DMS53 treated with DMSO at 0.1 percent for 48 hours (cell line): ENCODE measurements around the gene HPSE2.
"Not testable (repeated sequence)": the region's sequence is repeated elsewhere in the genome, so short reads cannot be mapped to it uniquely, and the experiment has no call there.

ENCODE experiments used
- DNase-seq: peaks from one replicate; lab custom pipeline; 2025; ENCODE audit not compliant: unreplicated experiment; lab: John Stamatoyannopoulos, UW

Gene HPSE2

DNA sequence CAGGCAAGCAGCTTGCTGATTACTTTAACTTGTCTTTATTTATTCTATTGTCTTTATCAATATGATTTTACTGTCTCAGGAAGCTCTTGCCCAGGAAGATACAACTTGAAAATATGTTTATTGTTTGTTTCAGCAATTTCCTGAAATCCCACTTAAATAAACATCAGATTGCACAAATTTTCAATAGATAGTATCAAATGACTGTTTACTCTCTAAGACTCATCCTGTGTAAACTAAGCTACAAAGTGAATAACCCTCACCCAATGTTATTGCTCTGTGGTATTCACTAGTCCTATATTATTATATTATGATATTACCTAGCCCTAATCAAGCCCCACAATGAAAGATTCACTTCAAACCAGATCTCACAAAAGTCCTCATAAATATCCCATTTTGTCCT, 658.5 kb downstream of the HPSE2 start:
- DNase-seq = peak; percentile 86

DNA sequence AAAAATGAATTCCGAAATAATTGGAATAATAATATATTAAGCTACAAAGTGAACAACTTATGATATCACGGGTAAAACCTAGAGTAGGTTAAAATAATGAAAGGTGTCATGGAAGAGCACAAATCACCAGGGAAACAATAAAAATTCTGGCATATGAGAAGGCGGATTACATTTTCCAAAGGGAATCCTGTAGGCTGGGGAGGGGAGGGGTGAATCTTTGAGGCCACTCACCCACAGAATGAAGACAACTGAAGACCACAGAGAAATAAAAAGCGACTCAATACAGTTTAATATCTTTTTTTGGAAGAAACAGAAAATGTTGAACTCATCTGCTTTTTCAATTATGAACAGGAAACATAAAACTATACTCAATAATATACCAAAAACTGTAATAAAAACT, 659.6 kb downstream of the HPSE2 start:
- no peak for DNase-seq

DNA sequence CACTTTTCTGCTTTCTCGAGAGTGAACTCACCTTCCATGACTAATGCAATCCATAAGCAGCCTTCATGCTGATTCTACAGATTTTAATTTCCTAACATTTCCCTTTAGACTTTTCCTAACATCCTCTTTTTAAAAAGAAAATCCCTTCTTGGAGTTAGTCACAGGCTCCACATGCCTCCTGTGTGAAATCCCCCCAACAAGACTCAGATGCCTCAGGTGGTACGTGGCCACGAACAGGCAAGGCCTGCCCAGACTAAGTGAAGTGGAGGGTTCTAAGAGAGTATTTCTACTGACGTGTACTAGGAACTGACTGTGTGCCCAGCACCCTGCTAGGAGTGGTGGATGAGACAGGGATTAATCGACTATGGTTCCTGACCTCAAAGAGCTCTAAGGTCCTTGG, 663.1 kb downstream of the HPSE2 start:
- DNase-seq = no peak

DNA sequence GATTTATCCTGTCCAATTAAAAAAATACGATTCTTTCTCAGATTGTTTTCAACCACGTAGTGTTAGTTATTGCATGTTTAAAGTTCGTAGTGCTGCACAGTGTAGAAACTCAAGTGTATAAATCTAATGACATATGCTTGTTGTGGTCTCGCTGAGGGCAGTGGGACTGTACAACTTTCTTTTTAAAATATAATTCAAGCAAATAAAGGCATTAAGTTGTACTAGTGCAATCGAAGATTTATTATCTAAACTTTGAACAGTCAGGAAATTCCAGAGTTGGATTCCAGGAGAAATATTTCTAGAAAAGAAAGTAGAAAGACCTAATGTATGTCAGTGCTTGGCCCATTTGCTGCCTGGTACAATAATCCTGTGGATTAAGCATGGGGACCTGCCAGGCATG, 664.8 kb downstream of the HPSE2 start:
- no peak for DNase-seq

DNA sequence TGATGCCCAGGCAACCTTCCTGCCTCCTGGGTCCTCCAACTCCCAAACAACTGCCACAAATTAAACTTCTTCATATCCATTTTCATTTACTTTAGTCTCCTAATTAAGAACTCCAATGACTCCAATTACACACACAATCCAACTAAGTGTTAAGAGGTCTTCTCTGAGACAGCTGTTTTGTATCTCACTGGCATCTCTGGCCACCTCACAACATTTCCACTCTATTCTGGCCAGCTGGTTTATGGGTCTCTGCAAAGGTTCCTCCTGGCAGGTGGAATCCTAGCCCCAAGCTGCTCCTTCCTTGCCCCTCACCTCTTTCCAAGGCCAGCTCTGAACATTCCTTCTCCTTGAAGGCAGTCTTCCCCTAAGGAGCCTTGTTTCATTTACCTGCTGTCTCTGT, 665.8 kb downstream of the HPSE2 start:
- DNase-seq = no peak

DNA sequence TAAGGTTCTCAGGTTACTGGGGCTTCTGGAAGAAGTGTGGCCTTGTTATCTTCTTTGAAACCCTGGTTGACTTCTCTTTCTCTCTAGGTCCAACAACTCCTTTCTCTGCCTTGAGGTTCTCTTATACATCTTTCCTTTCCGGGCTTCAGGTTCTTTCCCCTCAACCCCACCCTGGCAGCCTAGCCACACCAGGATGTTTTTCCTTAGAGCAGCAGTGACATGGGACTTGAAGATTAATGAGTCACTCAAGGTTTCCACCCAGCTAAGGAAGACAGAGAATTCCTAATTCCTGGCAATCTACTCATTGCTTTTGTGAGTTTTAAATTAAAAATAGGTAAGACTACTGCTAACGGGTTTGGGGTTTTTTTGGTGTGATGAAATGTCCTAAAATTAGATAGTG, 667.1 kb downstream of the HPSE2 start:
- DNase-seq = no peak

DNA sequence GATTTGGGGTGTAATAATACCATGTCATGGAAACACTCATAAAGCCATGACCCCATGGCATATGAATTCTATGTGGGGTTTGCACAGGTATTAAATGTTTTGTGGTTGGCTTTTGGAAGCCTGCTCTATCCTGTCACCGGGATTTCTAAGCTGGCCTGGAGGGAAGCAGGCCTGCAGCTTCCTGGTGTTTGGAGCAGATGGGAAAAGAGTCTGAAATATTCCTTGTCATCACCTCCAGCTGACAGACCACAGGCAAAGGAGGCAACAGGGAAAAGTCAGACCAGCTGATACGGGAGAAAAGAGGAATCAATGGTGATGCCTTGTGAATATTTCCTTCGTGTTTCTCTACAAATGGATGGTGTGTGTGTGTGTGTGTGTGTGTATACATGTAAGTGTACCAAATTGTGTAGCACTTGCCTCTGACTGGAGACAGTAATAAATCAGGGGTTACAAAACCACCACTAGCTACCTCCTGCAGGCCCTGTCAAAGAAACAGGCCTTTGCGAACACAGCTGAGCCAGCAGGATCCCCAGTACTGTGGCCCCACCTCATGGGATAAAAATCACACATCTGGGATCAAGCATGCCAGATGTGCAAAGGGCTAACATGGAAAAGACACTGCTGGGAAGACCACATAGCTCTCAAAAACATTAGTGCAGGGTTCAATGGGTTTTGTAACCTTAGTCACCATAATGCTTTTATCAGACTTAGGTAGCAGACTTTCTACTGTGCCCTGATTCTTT, 668.1 kb downstream of the HPSE2 start:
- no peak for DNase-seq

DNA sequence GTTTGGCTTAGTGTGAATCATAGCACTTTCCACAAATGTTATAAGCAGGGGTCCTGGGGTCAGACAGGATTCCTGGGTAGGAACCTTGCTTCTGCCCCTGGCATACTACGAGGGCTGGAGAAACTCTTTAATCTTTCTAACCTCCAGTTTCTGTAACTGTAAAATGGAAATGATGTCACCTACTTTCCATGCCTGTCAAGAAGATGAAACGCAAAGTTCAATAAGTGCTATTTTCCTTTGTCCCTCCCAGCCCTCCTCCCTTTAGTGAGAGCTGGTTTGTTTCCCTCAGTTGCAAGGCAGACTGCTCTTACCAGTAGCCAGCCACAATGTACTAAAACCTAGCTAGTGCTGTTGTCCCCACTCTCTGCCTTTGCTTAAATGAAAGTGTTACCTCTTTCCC, 671.8 kb downstream of the HPSE2 start:
- DNase-seq = no peak

DNA sequence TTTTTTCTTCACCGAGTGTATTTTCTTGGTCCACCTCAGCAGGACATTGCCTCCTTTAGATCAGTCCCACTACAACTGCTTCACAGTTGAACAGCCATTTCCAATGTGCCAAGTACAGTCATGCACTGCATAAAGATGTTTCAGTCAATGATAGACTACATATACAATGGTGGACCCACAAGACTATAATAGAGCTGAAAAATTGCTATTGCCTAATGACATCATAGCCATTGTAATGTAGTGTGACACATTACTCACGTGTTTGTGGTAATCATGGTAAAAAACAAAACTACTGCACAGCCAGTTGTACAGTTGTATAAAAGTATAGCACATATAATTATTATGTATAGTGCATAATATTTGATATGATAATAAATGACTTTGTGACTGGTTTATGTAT, 675.1 kb downstream of the HPSE2 start:
- no peak for DNase-seq

DNA sequence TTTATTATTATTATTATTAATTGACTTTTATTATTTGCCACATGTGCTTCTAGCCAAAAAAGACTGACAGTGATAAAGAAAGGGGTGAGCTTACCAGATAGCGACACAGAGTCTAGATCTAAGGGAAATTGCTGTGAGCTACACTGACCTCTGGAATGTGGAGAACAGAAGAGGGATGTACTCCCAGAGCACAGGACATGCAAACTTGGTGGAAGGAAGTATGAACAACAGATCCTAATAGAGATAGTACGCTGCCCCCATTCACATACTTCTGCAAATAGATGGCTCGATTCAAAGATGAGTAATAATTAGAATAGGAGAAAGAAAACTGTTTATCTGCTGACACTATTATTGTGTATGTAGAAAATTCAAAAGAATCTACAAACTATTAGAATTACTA, 679.6 kb downstream of the HPSE2 start:
- DNase-seq = no peak

DNA sequence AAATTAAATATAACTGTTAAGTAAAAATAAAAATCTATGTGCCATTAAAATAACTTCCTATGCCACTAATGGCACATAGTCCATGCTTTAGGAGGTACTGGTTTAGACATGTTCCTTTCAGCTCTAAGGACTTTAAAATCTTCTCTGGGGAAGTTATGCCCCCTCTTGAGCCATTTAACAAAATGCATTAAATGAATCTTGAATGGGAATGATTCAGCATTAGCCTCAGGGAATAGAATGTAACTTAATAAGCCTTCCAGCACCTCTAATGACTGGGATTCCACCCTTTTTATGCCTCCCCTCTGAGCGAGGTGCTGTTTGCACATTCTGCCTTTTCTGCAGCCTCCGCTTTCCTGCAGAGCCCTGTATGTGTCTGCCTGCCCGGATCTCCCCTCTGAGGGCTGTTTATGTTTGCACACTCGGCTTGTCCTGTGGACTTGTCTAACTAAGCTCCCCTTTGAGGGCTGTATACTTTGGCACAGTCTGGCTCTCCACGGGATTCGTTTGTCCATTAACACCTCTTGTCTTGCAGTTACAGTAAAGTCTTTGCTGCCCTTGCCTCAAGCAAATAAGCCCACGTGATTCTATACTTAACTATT, 680.5 kb downstream of the HPSE2 start:
- no peak for DNase-seq

DNA sequence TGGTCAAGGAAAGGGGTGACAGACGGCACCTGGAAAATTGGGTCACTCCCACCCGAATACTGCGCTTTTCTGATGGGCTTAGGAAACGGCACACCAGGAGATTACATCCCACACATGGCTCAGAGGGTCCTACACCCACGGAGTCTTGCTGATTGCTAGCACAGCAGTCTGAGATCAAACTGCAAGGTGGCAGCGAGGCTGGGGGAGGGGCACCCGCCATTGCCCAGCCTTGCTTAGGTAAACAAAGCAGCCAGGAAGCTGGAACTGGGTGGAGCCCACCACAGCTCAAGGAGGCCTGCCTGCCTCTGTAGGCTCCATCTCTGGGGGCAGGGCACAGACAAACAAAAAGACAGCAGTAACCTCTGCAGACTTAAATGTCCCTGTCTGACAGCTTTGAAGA, 694.1 kb downstream of the HPSE2 start:
- DNase-seq = not testable (repeated sequence)

DNA sequence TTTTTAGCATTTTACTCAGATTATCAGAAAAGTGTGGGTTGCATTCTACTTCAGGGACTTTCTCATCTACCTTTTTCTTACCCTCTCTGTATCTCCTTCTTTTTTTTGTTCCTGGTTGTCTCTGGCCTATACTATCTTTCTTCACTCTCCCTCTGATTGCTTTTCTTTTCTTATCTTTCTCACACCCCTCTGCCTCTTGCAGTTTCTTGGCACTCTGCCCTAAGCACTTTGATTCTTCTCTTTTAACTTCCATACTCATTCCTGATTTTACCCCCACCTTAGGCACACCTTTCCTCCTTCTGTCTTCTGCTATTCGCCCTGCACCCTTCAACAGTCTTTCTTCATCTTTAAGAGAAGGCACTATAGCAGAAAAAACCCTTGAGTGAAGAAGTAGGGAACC, 696.1 kb downstream of the HPSE2 start:
- no peak for DNase-seq

DNA sequence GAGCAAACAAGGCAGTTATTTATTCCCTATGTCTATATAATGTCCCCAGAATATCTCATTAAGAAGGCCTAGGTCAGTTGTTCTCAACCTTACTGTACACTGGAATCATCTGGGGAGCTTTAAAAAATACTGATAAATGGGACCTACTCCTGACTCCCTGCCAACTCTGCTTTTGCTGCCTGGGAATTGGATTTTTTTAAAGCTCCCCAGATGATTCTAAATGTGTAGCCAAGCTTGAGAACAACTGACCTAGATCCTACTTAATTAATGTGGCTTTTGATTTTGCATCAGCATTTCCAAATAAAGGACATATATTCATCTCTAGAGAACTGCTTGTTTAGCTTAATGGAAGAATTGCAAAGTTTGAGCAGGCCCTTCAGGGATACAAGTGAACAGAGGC, 697.2 kb downstream of the HPSE2 start:
- no peak for DNase-seq

DNA sequence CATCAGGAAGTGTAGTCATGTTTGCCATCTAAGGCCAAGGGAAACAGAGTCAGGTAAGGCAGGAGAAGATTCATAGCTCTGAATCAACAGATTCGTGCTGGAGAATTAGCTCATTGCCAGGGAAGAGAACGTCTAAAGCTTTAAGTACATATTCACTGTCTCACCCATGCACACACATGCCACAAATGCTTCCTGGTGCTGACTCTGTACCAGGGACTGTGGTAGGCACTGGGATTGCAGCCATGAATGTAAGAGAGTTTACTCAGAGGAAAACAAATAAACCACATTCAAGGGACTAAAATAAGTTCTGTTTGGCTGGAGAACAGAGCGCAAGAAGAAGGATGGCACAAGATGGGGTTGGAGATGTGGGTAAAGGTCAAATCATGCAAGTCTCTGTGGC, 699.1 kb downstream of the HPSE2 start:
- peak; percentile 89 for DNase-seq

DNA sequence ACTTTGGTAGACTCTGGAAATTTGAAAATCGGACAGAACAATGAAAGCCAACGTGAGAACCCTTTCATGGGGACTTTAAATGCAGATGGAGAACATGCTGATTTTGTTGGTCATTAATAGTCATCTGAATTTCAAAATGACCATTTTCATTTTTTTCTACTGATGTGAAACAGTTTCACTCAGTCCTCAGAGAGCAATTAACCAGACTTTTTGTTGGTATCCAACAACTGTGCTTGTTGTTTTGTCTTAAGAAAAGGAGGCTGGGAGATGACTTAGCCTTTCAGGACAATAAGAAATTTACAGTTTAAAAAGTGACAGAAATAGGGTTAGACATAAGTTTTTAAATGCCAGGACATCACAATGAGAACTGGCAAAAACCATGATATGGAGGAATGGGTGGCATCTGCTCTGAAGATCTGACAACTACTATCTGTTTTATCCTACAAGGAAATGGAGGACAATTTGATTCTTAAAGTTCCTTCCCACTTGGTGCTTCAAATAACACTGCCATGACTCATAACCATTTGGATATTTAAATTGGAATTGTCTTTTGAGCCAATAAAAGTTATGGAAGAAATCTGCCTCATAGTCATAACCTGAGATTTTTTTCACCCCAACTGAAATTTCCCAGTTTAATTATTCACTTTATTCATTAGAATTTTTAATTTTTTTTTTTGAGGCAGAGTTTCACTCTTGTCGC, 701.8 kb downstream of the HPSE2 start:
- no peak for DNase-seq

DNA sequence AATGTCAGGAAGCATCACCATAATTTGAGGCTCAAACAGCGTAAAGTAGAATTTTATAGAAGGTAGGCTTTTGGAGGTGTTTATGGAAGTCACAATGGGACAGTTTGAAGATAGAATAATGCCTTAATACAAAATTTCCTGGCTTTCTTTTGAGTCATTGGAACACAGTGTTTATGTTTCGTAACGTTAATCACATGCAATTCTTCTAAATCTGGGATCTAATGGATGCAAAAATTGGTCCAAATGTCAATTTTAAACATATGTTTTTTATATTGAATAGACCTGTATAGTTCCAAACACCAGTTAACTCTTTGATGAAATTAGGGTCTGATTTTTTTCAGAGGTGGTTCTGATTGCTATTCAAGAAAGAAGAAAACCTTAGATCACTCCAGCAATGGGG, 702.4 kb downstream of the HPSE2 start:
- no peak for DNase-seq

DNA sequence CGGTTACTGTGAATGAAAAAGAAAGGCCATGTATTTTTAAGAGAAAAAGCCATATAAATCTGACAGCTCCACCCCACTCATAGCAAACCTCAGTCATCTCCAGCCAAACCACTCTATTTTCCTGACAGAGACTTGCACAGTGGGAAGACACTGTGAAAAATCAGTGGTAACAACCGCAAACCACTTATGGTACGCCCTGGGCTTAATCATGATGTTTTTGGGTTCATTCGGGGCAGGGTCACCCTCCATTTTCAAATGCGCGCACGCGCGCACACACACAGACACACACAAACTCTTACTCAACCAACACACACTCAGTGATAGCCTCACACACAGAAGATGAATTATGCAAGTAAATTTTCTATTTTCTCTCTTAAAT, 706.9 kb downstream of the HPSE2 start:
- no peak for DNase-seq

DNA sequence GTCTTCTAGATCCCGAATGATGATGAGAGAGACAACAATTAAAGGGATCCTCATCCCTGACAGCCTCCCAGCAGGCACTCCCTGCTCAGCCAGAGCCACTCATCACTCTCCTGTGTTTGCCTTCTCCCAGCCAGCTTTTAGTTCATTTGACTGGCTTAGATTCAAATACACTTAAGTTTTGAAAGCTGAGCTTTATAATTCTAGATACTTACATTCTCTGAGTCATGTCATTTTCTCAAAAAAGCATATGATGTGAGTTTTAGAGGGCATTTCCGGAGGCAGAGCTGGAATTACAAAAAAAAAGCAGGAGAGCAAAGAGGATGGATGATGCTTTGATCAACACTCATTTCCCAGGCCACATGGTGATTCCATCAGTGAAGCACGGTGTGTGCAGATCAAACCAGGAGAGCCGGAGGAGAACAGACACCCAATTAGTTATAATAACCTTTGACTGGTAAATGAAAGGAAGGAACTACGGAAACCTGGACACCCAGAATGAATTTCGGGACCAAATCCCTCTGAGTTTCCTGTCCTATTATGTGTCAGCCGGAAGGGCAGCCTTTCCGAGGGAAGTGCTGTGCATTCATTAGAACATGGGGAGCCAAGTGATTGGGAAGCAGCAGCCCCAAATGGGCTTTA, 707.4 kb downstream of the HPSE2 start:
- DNase-seq = no peak

DNA sequence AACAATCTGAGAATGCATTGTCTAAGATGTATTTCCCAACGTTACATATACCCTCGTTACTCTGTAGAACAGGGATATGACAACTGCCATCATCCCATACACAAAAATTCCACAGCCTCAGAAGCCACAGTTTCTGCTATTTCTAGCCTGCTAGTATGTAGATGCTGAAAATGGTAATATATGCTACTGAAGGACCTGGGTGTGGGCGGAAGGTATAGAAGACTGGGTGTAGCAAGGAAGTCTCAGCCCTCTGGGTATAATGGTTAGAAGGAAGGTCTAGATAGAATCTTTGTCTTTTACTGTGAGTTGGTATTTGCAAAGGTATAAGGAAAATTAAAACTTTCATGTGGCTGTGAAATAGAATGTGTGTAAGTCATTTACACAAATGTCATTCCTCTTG, 709.7 kb downstream of the HPSE2 start:
- no peak for DNase-seq

DNA sequence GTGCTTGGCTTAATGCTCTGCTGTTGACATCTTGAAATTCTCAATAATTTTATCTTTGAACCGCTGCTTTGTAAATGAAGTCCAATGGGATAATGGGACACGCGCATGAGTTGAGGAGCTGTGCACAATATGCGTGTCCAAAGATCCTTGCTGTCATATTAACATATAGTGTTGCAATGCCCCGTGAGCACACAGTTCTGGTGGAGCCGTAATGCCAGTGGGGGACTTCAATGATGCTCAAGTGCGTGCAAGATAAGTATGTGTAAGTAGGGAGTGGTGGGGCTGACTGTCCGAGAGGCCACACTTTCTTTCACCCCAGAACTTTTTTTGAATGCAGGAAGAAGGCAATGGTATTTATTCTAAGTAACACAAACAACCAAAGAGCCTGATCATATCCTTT, 711.5 kb downstream of the HPSE2 start:
- DNase-seq = no peak

DNA sequence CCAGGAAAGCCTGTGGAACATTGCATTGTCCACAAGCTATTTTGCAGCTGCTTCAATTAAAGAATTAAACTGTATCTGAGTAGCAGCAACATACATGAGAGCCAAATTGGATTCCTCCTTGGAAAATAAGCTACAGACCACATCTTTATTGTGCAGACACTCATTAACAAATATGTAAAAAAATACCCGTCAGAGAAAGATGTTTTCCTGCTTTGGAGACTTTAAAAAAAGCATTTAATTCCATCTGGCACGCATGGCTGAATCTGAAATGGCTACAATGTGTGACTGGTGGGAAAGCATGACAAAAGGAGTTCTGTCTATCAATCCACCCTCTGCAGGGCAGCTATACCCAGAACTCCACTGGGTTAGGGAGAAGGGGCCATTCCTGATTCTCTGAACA, 715.8 kb downstream of the HPSE2 start:
- DNase-seq = no peak
